Measurements from ENCODE around the gene SNX11. TPM values are rescaled to one million over a fixed set of nuclear protein-coding genes. Genes with fewer than 3 reads are reported as not detected.

The SNX11 gene
- polyA plus RNA-seq, 6 donors from 2014 or later, result 31.9 to 59.4 (median 38.3) TPM

DNA sequence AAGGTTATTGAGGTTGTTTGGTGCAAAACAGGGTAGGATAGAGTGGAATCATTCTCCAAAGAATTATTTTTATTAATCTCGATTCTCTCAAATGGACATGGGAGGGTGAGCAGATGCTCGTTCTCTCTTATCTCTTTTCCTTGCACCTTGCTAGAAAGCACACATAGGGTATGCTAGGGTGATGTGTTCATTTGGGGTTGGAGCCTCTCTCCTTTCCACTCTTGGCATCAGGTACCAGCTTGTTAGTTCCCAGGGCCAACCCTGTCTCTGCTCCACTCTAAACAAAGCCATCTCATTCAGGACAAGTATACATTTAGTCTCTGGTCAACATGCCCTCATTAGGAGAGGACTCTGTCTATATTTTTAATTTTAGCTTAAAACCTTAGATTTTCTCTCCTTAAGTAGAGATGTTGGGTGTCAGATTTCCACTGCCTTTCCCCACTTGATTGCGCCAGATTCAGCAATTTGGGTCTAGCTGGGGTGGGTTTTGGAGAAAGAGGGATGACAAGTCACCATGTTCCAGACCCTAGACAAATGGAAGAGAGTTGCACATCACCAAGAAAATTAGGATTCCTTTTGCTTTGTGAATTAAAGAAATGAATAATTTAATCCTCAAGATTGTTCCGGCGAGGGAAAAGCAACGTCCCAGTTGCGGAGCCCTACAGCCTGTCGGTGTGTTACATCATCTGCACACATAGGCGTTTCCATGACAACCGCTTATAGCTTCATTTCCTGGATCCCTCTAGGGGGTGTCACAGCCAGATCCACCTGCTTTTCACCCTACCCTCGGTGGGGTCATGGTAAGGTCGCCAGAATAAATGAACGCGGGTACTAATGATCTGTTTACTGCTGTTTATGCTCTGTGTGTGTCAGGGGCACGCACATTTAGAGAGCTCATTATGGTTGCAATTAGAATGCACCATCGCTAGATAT lies 41.6 kb downstream of the SNX11 start:
- no peak for DNase-seq
- ATAC-seq (ENCODE audit: low read depth in 2 of 2), result no peak

DNA sequence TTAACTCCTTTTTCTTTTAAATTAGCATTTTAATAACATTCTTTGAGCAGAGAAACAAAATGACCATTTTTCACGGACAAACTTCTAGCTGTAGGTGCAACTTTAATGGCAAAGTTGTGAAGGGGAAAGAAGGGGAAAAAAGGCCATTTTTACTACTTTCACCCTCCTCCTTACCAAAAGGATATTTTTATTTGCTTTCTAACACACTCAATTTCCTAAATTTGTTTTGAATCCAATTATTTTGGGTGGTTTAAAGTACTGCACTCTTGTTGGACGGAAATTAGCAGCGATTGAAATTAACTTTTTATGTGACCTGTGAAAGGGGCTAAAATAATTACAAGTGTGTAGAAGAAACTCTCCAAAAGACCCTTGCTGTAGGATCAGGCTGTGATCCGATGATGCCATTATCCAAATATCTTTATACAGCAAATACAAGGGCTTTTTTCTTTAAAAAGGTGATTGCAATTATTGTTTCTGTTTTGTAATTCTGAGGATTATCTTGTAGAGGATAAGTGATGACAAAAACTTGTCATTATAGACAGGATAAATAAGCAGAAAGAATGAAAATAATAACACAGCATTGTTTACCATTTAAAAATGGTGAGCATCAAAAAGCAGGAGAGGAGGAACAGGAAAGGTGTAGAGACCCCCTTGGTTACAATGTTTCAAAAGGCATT lies 42.4 kb downstream of the SNX11 start:
- H3K27me3 Mint-ChIP-seq, result no peaks in the 10 kb centered on the region
- ATAC-seq (ENCODE audit: low read depth in 2 of 2), result no peak
- peaks cover 7 to 18% of the 10 kb centered on the region in 2 donors for H3K36me3 Mint-ChIP-seq
- no peaks in the 10 kb centered on the region for H3K9me3 Mint-ChIP-seq
- DNase-seq, result no peak
- H3K27ac Mint-ChIP-seq, result no peak overlapping the region
- no peaks in the 10 kb centered on the region for H3K4me1 Mint-ChIP-seq
- H3K4me3 Mint-ChIP-seq, result no peak overlapping the region

More for the DNA sequence above, 41.6 kb downstream of the SNX11 start:
- H3K9me3 Mint-ChIP-seq, result no peaks in the 10 kb centered on the region
- no peak overlapping the region for H3K4me3 Mint-ChIP-seq
- peaks cover 7 to 18% of the 10 kb centered on the region in 2 donors for H3K36me3 Mint-ChIP-seq
- H3K27ac Mint-ChIP-seq, result no peak overlapping the region
- H3K4me1 Mint-ChIP-seq, result no peaks in the 10 kb centered on the region
- no peaks in the 10 kb centered on the region for H3K27me3 Mint-ChIP-seq

- Mint-ChIP-seq H3K27ac (no peak overlapping the region), H3K4me3 (no peak overlapping the region), H3K4me1 (no peaks in the 10 kb centered on the region), H3K9me3 (no peaks in the 10 kb centered on the region), H3K36me3 (peaks cover 7 to 18% of the 10 kb centered on the region in 2 donors), H3K27me3 (no peaks in the 10 kb centered on the region)
- DNase-seq (no peak), ATAC-seq (ENCODE audit: low read depth in 2 of 2) (no peak)
These were observed 43.0 kb downstream of the SNX11 start for GRCh38 chr17:48150597-48151001.

- no peak for DNase-seq
- no peak for ATAC-seq (ENCODE audit: low read depth in 2 of 2)
- no peak overlapping the region for H3K27ac Mint-ChIP-seq
- H3K4me1 Mint-ChIP-seq, result no peaks in the 10 kb centered on the region
- peaks cover 7 to 18% of the 10 kb centered on the region in 2 donors for H3K36me3 Mint-ChIP-seq
- no peak overlapping the region for H3K4me3 Mint-ChIP-seq
- H3K27me3 Mint-ChIP-seq, result no peaks in the 10 kb centered on the region
- no peaks in the 10 kb centered on the region for H3K9me3 Mint-ChIP-seq
These were observed 43.7 kb downstream of the SNX11 start for GRCh38 chr17:48151220-48151619.

DNA sequence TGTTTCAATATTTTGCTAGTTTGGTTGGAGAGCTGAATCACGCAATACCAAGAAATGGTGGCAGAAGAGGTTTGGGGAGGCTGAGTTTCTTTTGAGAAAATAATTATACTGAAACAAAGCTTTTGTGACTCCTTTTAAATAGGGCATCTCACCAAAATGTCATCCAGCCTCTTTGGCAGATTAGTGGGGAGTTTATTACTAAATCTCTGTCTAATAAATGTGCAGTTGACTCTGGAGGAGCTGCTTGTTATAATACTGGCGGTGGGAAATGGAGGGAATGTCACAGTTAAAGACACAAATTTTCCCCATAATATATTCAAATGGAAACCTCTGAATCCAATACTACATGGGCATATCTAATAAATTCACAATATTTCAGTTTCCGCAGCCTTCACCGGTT lies 44.7 kb downstream of the SNX11 start:
- H3K4me3 Mint-ChIP-seq, result no peak overlapping the region
- H3K9me3 Mint-ChIP-seq, result no peaks in the 10 kb centered on the region
- H3K27me3 Mint-ChIP-seq, result no peaks in the 10 kb centered on the region
- H3K36me3 Mint-ChIP-seq, result peaks cover 7 to 21% of the 10 kb centered on the region in 2 donors
- no peak overlapping the region for H3K27ac Mint-ChIP-seq
- ATAC-seq (ENCODE audit: low read depth in 2 of 2), result no peak
- no peak for DNase-seq
- H3K4me1 Mint-ChIP-seq, result no peaks in the 10 kb centered on the region

DNA sequence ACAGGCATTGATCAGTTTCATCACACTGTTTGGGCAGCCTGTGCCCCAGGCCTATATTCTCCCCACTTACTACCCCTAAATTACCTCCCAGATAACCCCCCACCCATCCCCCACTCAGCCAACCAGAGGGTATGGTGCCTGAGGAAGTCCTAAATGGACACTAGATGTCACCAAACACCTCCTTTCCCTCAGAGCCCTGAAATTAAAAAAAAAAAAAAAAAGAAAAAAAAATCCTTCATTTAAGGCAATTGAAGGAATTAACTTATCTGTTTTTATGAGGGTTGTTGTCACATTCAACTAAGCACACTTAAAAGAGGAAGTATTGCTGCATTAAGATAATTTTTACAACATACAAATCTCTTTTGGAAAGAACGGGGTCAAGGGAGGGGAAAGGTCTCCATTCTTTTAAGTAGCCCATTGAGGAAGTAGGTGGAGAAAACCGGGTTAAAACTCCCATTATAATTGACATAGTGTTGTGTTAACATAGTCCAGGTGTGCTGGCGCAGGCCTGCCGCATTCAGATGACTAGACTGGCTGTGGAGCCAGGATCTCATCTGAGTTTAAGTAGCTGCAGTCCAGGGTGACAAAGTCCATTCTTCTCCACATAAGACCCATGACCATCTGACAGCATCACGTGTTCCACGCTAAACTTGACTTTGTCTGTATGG lies 46.3 kb downstream of the SNX11 start:
- no peak for ATAC-seq (ENCODE audit: low read depth in 2 of 2)
- peaks cover 0 to 8% of the 10 kb centered on the region in 2 donors for H3K36me3 Mint-ChIP-seq
- peak overlapping the region in 1 of 6 donors; percentile 83 for H3K27ac Mint-ChIP-seq
- no peaks in the 10 kb centered on the region for H3K27me3 Mint-ChIP-seq
- peak overlapping the region in 1 of 8 donors; percentile 1 for H3K4me3 Mint-ChIP-seq
- no peaks in the 10 kb centered on the region for H3K4me1 Mint-ChIP-seq
- DNase-seq, result no peak
- no peaks in the 10 kb centered on the region for H3K9me3 Mint-ChIP-seq

DNA sequence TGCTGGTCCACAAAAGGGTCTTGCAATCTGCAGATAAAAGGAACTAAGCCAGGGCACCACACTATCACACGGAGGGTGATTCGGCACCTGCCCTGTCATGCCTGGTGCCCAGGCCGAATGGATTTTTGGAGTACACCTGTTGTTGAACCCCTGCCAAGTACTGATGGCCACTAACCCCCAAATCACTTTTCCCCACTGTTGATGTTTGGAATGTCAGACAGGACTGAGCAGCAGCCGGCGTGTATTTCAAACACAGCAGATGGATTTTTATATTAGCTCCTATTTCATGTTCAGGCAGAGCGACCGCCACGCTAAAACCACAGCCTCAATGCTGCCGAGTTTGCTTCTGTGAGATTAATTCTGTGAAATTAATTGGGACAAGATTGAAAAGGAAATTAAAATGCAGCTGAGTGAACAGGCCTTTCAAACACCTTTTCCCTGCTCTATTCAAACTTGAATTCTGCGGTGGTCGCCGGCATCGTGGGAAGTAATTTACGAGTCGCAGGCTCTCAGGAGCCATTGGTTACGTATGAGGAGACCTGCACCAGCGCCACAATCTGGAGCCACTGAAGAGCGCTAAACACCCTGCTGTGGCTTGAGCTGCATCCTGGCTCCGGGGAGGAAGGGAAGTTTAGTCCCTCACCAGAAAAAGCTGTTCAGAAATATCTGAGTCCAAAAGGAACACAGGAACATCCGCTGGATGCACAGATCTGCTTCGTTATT lies 48.5 kb downstream of the SNX11 start:
- ATAC-seq (ENCODE audit: low read depth in 2 of 2) (no peak), DNase-seq (no peak)
- H3K27ac Mint-ChIP-seq, result peak overlapping the region in 1 of 6 donors; percentile 20
- no peaks in the 10 kb centered on the region for H3K27me3 Mint-ChIP-seq
- H3K4me1 Mint-ChIP-seq, result no peaks in the 10 kb centered on the region
- H3K36me3 Mint-ChIP-seq, result peaks cover 0 to 4% of the 10 kb centered on the region in 2 donors
- no peak overlapping the region for H3K4me3 Mint-ChIP-seq
- H3K9me3 Mint-ChIP-seq, result no peaks in the 10 kb centered on the region

GRCh38 chr17:48159232-48159631 lies 51.7 kb downstream of the SNX11 start:
- Mint-ChIP-seq H3K27ac (peak overlapping the region in 1 of 6 donors; percentile 47), H3K36me3 (peaks cover 0 to 4% of the 10 kb centered on the region in 2 donors), H3K27me3 (no peaks in the 10 kb centered on the region), H3K9me3 (no peaks in the 10 kb centered on the region), H3K4me3 (no peak overlapping the region), H3K4me1 (peaks cover 0 to 4% (median 0%) of the 10 kb centered on the region in 3 donors)
- ATAC-seq (ENCODE audit: low read depth in 2 of 2), result no peak
- no peak for DNase-seq

- no peaks in the 10 kb centered on the region for H3K9me3 Mint-ChIP-seq
- ATAC-seq (ENCODE audit: low read depth in 2 of 2) (no peak), DNase-seq (no peak)
- H3K36me3 Mint-ChIP-seq, result peaks cover 0 to 8% of the 10 kb centered on the region in 2 donors
- peak overlapping the region in 2 of 6 donors; percentile 24 to 38 for H3K27ac Mint-ChIP-seq
- no peak overlapping the region for H3K4me3 Mint-ChIP-seq
- no peaks in the 10 kb centered on the region for H3K27me3 Mint-ChIP-seq
- peaks cover 0 to 4% (median 0%) of the 10 kb centered on the region in 3 donors for H3K4me1 Mint-ChIP-seq
These were observed 52.9 kb downstream of the SNX11 start for GRCh38 chr17:48160177-48161081.

- Mint-ChIP-seq H3K27me3 (no peaks in the 10 kb centered on the region), H3K4me3 (no peak overlapping the region), H3K27ac (peak overlapping the region in 1 of 6 donors; percentile 41), H3K9me3 (no peaks in the 10 kb centered on the region), H3K4me1 (peaks cover 0 to 4% (median 0%) of the 10 kb centered on the region in 3 donors), H3K36me3 (peaks cover 0 to 8% of the 10 kb centered on the region in 2 donors)
- DNase-seq (no peak), ATAC-seq (ENCODE audit: low read depth in 2 of 2) (no peak)
These were observed 53.8 kb downstream of the SNX11 start for GRCh38 chr17:48161127-48161905.

DNA sequence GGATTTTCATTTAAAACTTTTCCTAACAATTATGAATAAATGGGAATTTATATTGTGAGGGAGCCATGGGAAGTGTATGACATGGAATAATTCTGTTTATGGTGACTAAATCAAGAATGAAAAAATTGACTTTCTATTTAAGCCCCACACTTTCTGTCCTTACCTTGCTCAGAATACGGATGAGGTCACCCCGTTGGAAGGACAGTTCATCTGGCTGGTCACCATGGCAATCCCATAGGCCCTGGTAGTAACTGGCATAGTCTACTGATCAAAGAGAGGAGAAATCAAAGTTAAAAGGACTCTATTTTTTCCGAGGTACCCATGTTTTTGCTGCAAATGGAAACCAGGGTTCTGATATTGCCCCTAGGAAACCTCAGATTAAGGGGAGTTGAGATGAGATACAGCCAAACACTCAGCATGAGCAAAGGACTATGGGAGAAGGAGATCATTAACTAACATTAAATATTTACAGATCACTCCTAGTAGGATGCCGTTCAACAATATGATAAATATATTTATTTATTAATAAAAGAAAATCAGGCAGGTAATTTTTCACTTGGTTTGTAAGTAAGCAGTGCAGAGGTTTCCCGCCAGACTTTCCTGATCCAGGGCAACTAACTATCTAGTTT lies 54.9 kb downstream of the SNX11 start:
- Mint-ChIP-seq H3K4me1 (peaks cover 0 to 4% (median 0%) of the 10 kb centered on the region in 3 donors), H3K27ac (no peak overlapping the region), H3K9me3 (no peaks in the 10 kb centered on the region), H3K4me3 (no peak overlapping the region), H3K27me3 (no peaks in the 10 kb centered on the region), H3K36me3 (peaks cover 0 to 4% of the 10 kb centered on the region in 2 donors)
- DNase-seq, result no peak
- ATAC-seq (ENCODE audit: low read depth in 2 of 2), result no peak

All from naive B cell (primary cell).